B cell (primary cell): ENCODE measurements around the gene GGACT. TPM values are rescaled to one million over a fixed set of nuclear protein-coding genes. Genes with fewer than 3 reads are reported as not detected.

Experiments
- ATAC-seq: fragments of 200-7000 bp; cut with Tn5 transposase; one replicate; pipeline ENCODE4 v1.10.0; 2021; ENCODE audit warnings: low read depth, mild to moderate bottlenecking, moderate number of reproducible peaks, moderate library complexity
- CTCF ChIA-PET: fragments of 350-600 bp; sonication (Branson Sonifier 250); formaldehyde crosslinking; loops from one replicate; lab custom pipeline; 2021; ENCODE audit warnings: antibody characterized with exemption, inconsistent platforms; lab: Charles Lee
- POLR2A ChIA-PET: fragments of 350-600 bp; sonication (Branson Sonifier 250); formaldehyde crosslinking; loops from one replicate; lab custom pipeline; 2021; ENCODE audit warnings: antibody characterized with exemption; lab: Charles Lee
- DNase-seq: peaks from one replicate; pipeline ENCODE4 v3.0.0; 2013
- H2AFZ ChIP-seq: 2 replicates; pipeline ENCODE4 v1.6.1; 2012; ENCODE audit warnings: mild to moderate bottlenecking, low read depth, low read length; ENCODE audit not compliant: insufficient read depth, poor library complexity, severe bottlenecking
- H3K27ac ChIP-seq, 2 donors: 1 replicate in 1 of 2; 2 replicates in 1 of 2; pipeline ENCODE4 v1.5.1; 2012 to 2013; ENCODE audit warnings: low read length in 2 of 2, mild to moderate bottlenecking in 2 of 2, moderate library complexity in 1 of 2
- H3K27me3 ChIP-seq, 4 experiments: fragments of 200-600 bp in 1 of 4; sonication (generic) in 1 of 4; replicated peaks in 1 of 4; 1 replicate in 2 of 4; 2 replicates in 2 of 4; pipeline versions ENCODE4 v1.6.1 to v1.7.0; 2013 to 2016; ENCODE audit warnings: low read length in 3 of 4, mild to moderate bottlenecking in 2 of 4, mixed read lengths in 1 of 4, moderate library complexity in 1 of 4; ENCODE audit not compliant: insufficient read depth in 4 of 4, control insufficient read depth in 3 of 4; ENCODE audit errors: control extremely low read depth in 1 of 4
- H3K36me3 ChIP-seq, 2 experiments: replicated peaks in 1 of 2; 1 replicate in 1 of 2; 2 replicates in 1 of 2; pipeline versions ENCODE4 v1.6.1 to v1.7.1; 2013; ENCODE audit warnings: low read length in 1 of 2; ENCODE audit not compliant: insufficient read depth in 2 of 2, control insufficient read depth in 1 of 2; ENCODE audit errors: control extremely low read depth in 1 of 2, extremely low read depth in 1 of 2
- H3K4me1 ChIP-seq, 2 donors: fragments of 200-600 bp in 1 of 2; sonication (generic) in 1 of 2; 1 replicate in 1 of 2; 2 replicates in 1 of 2; pipeline versions ENCODE4 v1.5.1 to v1.6.1; 2013 to 2017; ENCODE audit warnings: low read length in 2 of 2; ENCODE audit not compliant: control insufficient read depth in 2 of 2, insufficient read depth in 2 of 2
- H3K4me2 ChIP-seq: replicated peaks from 2 replicates; pipeline ENCODE3; 2012; ENCODE audit warnings: mild to moderate bottlenecking, low read depth, low read length; ENCODE audit not compliant: poor library complexity, severe bottlenecking
- H3K4me3 ChIP-seq, 5 experiments: fragments of 200-600 bp in 1 of 5; sonication (generic) in 1 of 5; 1 replicate in 3 of 5; 2 replicates in 2 of 5; pipeline versions ENCODE4 v1.5.1 to v1.7.0; 2011 to 2016; ENCODE audit warnings: low read length in 4 of 5, mild to moderate bottlenecking in 4 of 5, low read depth in 2 of 5, control low read depth in 1 of 5, moderate library complexity in 1 of 5; ENCODE audit not compliant: insufficient read depth in 1 of 5; ENCODE audit errors: control extremely low read depth in 1 of 5, extremely low read depth in 1 of 5
- H3K79me2 ChIP-seq: fragments of 200-600 bp; sonication (generic); one replicate; pipeline ENCODE4 v1.6.0; 2016; ENCODE audit warnings: low read length; ENCODE audit not compliant: control insufficient read depth, insufficient read depth
- H3K9ac ChIP-seq: fragments of 200-600 bp; sonication (generic); 2 replicates; pipeline ENCODE4 v1.6.1; 2017; ENCODE audit warnings: mild to moderate bottlenecking, low read length, moderate library complexity
- H3K9me3 ChIP-seq, 3 donors: one replicate each; pipeline versions ENCODE4 v1.6.1 to v1.7.1; 2013; ENCODE audit warnings: low read length in 2 of 3; ENCODE audit not compliant: control insufficient read depth in 2 of 3, insufficient read depth in 1 of 3; ENCODE audit errors: control extremely low read depth in 1 of 3
- H4K20me1 ChIP-seq: 2 replicates; pipeline ENCODE4 v1.6.0; 2012; ENCODE audit warnings: mild to moderate bottlenecking, low read length; ENCODE audit not compliant: insufficient read depth, control insufficient read depth, poor library complexity, severe bottlenecking
- H3K27ac Mint-ChIP-seq: one replicate; pipeline ENCODE4 v1.8.0; 2021; ENCODE audit warnings: mixed read lengths
- H3K27me3 Mint-ChIP-seq: one replicate; pipeline ENCODE4 v1.8.0; 2021; ENCODE audit warnings: mixed read lengths
- H3K4me1 Mint-ChIP-seq: one replicate; pipeline ENCODE4 v1.8.0; 2021; ENCODE audit warnings: mixed read lengths
- H3K4me3 Mint-ChIP-seq: one replicate; pipeline ENCODE4 v1.8.0; 2021; ENCODE audit warnings: mixed read lengths
- H3K9me3 Mint-ChIP-seq: one replicate; pipeline ENCODE4 v1.8.0; 2022; ENCODE audit warnings: mixed read lengths; ENCODE audit not compliant: insufficient read depth
- EZH2 ChIP-seq: IDR thresholded peaks from 2 replicates; pipeline ENCODE4 v1.6.1; 2012; ENCODE audit warnings: borderline replicate concordance, low read depth, mild to moderate bottlenecking, moderate library complexity, low read length; ENCODE audit not compliant: insufficient read depth, poor library complexity, severe bottlenecking
- WGBS: methylation state at CpG from one replicate; pipeline ENCODE4 v1.1.5; 2013; ENCODE audit warnings: missing lambda C conversion rate; ENCODE audit not compliant: insufficient coverage; 5-methylcytosine and 5-hydroxymethylcytosine counted together
- intact Hi-C: fragments of 100-400 bp; cut with micrococcal nuclease; formaldehyde crosslinking; loops from one replicate; pipeline ENCODE4 v1.10.0; 2022
- polyA plus RNA-seq: library from polyadenylated mRNA; depleted of rRNA; stranded (reverse); fragments of >200 nt; gene quantifications from 2 replicates; pipeline ENCODE4 v1.2.3, GENCODE V29; 2012
- total RNA-seq, 2 donors: library from RNA; stranded (reverse); fragments of 120-200 nt in 1 of 2; gene quantifications; 1 replicate in 1 of 2; 2 replicates in 1 of 2; pipeline versions ENCODE4 v1.2.3 to v1.2.4, GENCODE V29; 2013 to 2022
- TF ChIP-seq, protein P1 (sequence below): fragments of 200-600 bp; IDR thresholded peaks from one replicate; pipeline ENCODE4 v1.8.0; 2022; ENCODE audit warnings: antibody characterized with exemption, mild to moderate bottlenecking

Gene GGACT
- total and polyA plus RNA-seq, 2 donors (not counting 1 experiment from before 2014, with no cell fraction given), result 3.2 to 3.5 TPM

GRCh38 chr13:100518394-100519062 is 70.1 kb downstream of the GGACT start:
- Histone ChIP-seq H3K4me1 (peaks cover 5 to 13% of the 10 kb centered on the region in 2 donors), H2AFZ (no peak overlapping the region), H3K4me3 (no peak overlapping the region), H3K27ac (no peak overlapping the region), H3K4me2 (no peak overlapping the region), H3K79me2 (no peaks in the 10 kb centered on the region), H3K36me3 (no peaks in the 10 kb centered on the region), H4K20me1 (no peaks in the 10 kb centered on the region), H3K9ac (no peak overlapping the region), H3K9me3 (no peaks in the 10 kb centered on the region), H3K27me3 (peaks cover 0 to 7% (median 2%) of the 10 kb centered on the region in 4 experiments)
- H3K9me3 Mint-ChIP-seq, result no peaks in the 10 kb centered on the region
- intact Hi-C loops, result loop anchor here (10.0 kb wide), 2 partner anchors 1254 to 1344 kb away; no protein-coding TSS in a partner anchor
- no peaks in the 10 kb centered on the region for H3K27me3 Mint-ChIP-seq
- ChIA-PET POLR2A (no interaction called here), CTCF (interaction anchor here (1.6 to 7.1 kb wide), 2 partner anchors 862 to 1075 kb away, joined by 3 to 105 read pairs; no protein-coding TSS in a partner anchor)
- H3K4me1 Mint-ChIP-seq, result peaks cover 10% of the 10 kb centered on the region
- no CpG with 5 or more reads among the region's 8 CpGs for WGBS
- no peak for TF ChIP-seq EZH2
- TF ChIP-seq, protein P1, sequence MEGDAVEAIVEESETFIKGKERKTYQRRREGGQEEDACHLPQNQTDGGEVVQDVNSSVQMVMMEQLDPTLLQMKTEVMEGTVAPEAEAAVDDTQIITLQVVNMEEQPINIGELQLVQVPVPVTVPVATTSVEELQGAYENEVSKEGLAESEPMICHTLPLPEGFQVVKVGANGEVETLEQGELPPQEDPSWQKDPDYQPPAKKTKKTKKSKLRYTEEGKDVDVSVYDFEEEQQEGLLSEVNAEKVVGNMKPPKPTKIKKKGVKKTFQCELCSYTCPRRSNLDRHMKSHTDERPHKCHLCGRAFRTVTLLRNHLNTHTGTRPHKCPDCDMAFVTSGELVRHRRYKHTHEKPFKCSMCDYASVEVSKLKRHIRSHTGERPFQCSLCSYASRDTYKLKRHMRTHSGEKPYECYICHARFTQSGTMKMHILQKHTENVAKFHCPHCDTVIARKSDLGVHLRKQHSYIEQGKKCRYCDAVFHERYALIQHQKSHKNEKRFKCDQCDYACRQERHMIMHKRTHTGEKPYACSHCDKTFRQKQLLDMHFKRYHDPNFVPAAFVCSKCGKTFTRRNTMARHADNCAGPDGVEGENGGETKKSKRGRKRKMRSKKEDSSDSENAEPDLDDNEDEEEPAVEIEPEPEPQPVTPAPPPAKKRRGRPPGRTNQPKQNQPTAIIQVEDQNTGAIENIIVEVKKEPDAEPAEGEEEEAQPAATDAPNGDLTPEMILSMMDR, result no peak
- no peak overlapping the region for H3K27ac Mint-ChIP-seq
- ATAC-seq (no peak), DNase-seq (no peak)
- no peak overlapping the region for H3K4me3 Mint-ChIP-seq

GRCh38 chr13:100517728-100518127 is 70.9 kb downstream of the GGACT start:
- H3K9me3 ChIP-seq, result no peaks in the 10 kb centered on the region
- peaks cover 5 to 13% of the 10 kb centered on the region in 2 donors for H3K4me1 ChIP-seq
- no peak overlapping the region for H2AFZ ChIP-seq
- H4K20me1 ChIP-seq, result no peaks in the 10 kb centered on the region
- Mint-ChIP-seq H3K4me1 (peaks cover 10% of the 10 kb centered on the region), H3K4me3 (no peak overlapping the region), H3K9me3 (no peaks in the 10 kb centered on the region), H3K27me3 (no peaks in the 10 kb centered on the region), H3K27ac (no peak overlapping the region)
- H3K4me2 ChIP-seq, result no peak overlapping the region
- 40% methylated on average over 7 of the region's 13 CpGs for WGBS
- ChIA-PET POLR2A (no interaction called here), CTCF (interaction anchor here (1.0 to 7.1 kb wide), 5 partner anchors 9 to 1341 kb away, joined by 3 to 105 read pairs (median 3); no protein-coding TSS in a partner anchor)
- H3K79me2 ChIP-seq, result no peaks in the 10 kb centered on the region
- H3K36me3 ChIP-seq, result no peaks in the 10 kb centered on the region
- TF ChIP-seq EZH2, result no peak
- TF ChIP-seq, protein P1, result no peak
- peaks cover 0 to 7% (median 2%) of the 10 kb centered on the region in 4 experiments for H3K27me3 ChIP-seq
- H3K4me3 ChIP-seq, result no peak overlapping the region
- no peak overlapping the region for H3K9ac ChIP-seq
- no peak overlapping the region for H3K27ac ChIP-seq
- intact Hi-C loops, result loop anchor here (10.0 kb wide), 2 partner anchors 1253 to 1343 kb away; no protein-coding TSS in a partner anchor
- no peak for DNase-seq
- ATAC-seq, result no peak
